ENCODE results near the gene ISL2. TPM values are rescaled to one million over a fixed set of nuclear protein-coding genes. Genes with fewer than 3 reads are reported as not detected.

Gene ISL2
- total RNA-seq, 2 donors from 2014 or later = 0.51 to 0.66 TPM

- Histone ChIP-seq H3K4me1 (ENCODE audit: control insufficient read depth, insufficient read depth, low read length) (no peaks in the 10 kb centered on the region), H3K27me3 (ENCODE audit: control insufficient read depth, insufficient read depth, low read length, poor library complexity, severe bottlenecking) (peaks cover 82% of the 10 kb centered on the region), H3K9me3 (ENCODE audit: control insufficient read depth, low read length) (no peaks in the 10 kb centered on the region), H3K36me3 (ENCODE audit: control insufficient read depth, insufficient read depth, low read length) (no peaks in the 10 kb centered on the region), H3K27ac (ENCODE audit: low read depth, low read length) (no peak overlapping the region), H3K9ac (ENCODE audit: extremely low read depth, low read length, poor library complexity, severe bottlenecking) (no peak overlapping the region), H3K4me3 (ENCODE audit: low read length) (no peak overlapping the region)
- H3K27me3 Mint-ChIP-seq (ENCODE audit: insufficient read depth) = peaks cover 70% of the 10 kb centered on the region
- no peak overlapping the region for H3K27ac Mint-ChIP-seq
- no peaks in the 10 kb centered on the region for H3K9me3 Mint-ChIP-seq
- no peak overlapping the region for H3K4me3 Mint-ChIP-seq
- DNase-seq = no peak
- peaks cover 14% of the 10 kb centered on the region for H3K4me1 Mint-ChIP-seq
- WGBS, 2 experiments (ENCODE audit: insufficient coverage in 1 of 2, insufficient read length in 1 of 2) = no CpG with 5 or more reads among the region's 1 CpG
- no peak for TF ChIP-seq CTCF (conservative IDR thresholded peaks at IDR 0.05)
- H3K36me3 Mint-ChIP-seq (ENCODE audit: low read depth) = no peaks in the 10 kb centered on the region
Measured at GRCh38 chr15:76349301-76350070, 12.9 kb downstream of the ISL2 start.

DNA sequence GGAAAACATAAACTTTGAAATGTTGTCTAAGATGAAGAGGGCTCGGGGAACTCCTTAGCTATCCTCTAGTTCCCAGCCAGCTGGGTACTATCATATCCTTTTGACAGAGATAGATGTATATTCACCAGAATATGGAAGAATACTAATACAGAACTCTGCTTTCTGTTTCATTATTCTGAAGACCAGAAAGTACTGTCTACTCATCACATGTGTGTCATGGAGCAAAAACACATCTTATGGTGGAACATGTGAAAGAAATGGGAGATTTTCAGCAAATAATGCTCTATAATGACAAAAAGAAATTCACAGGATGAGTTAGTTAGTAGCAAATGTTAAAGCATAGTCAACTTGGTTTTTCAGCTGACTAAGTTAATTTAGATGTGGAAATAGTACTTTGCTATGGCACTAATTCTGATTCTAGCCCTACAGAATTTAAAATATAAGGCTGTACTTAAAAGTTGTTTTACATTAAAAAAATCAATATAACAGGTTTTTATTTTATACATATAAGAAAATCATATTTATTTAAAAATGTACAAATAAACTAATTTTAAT, 16.5 kb downstream of the ISL2 start:
- H3K4me1 ChIP-seq (ENCODE audit: control insufficient read depth, insufficient read depth, low read length) = peaks cover 15% of the 10 kb centered on the region
- 100% methylated on average over 1 of the region's 1 CpG; no CpG with 5 or more reads in 1 of the 2 experiments for WGBS, 2 experiments (ENCODE audit: insufficient coverage in 1 of 2, insufficient read length in 1 of 2)
- no peak overlapping the region for H3K27ac ChIP-seq (ENCODE audit: low read depth, low read length)
- no peaks in the 10 kb centered on the region for H3K9me3 ChIP-seq (ENCODE audit: control insufficient read depth, low read length)
- TF ChIP-seq CTCF (conservative IDR thresholded peaks at IDR 0.05) = no peak
- H3K36me3 ChIP-seq (ENCODE audit: control insufficient read depth, insufficient read depth, low read length) = no peaks in the 10 kb centered on the region
- H3K27me3 ChIP-seq (ENCODE audit: control insufficient read depth, insufficient read depth, low read length, poor library complexity, severe bottlenecking) = peaks cover 46% of the 10 kb centered on the region
- H3K4me3 ChIP-seq (ENCODE audit: low read length) = no peak overlapping the region
- Mint-ChIP-seq H3K27ac (no peak overlapping the region), H3K4me3 (no peak overlapping the region), H3K4me1 (peaks cover 22% of the 10 kb centered on the region), H3K27me3 (ENCODE audit: insufficient read depth) (peaks cover 42% of the 10 kb centered on the region), H3K9me3 (no peaks in the 10 kb centered on the region), H3K36me3 (ENCODE audit: low read depth) (no peaks in the 10 kb centered on the region)
- no peak overlapping the region for H3K9ac ChIP-seq (ENCODE audit: extremely low read depth, low read length, poor library complexity, severe bottlenecking)
- no peak for DNase-seq

- H3K4me3 ChIP-seq (ENCODE audit: low read length) = no peak overlapping the region
- H3K27me3 ChIP-seq (ENCODE audit: control insufficient read depth, insufficient read depth, low read length, poor library complexity, severe bottlenecking) = peaks cover 38% of the 10 kb centered on the region
- 90 to 100% methylated on average over 3 to 10 of the region's 10 CpGs for WGBS, 2 experiments (ENCODE audit: insufficient coverage in 1 of 2, insufficient read length in 1 of 2)
- H3K9me3 ChIP-seq (ENCODE audit: control insufficient read depth, low read length) = no peaks in the 10 kb centered on the region
- peaks cover 37% of the 10 kb centered on the region for H3K27me3 Mint-ChIP-seq (ENCODE audit: insufficient read depth)
- H3K36me3 Mint-ChIP-seq (ENCODE audit: low read depth) = no peaks in the 10 kb centered on the region
- H3K9me3 Mint-ChIP-seq = no peaks in the 10 kb centered on the region
- H3K4me3 Mint-ChIP-seq = no peak overlapping the region
- H3K4me1 ChIP-seq (ENCODE audit: control insufficient read depth, insufficient read depth, low read length) = peaks cover 15% of the 10 kb centered on the region
- no peaks in the 10 kb centered on the region for H3K36me3 ChIP-seq (ENCODE audit: control insufficient read depth, insufficient read depth, low read length)
- H3K27ac Mint-ChIP-seq = no peak overlapping the region
- H3K9ac ChIP-seq (ENCODE audit: extremely low read depth, low read length, poor library complexity, severe bottlenecking) = no peak overlapping the region
- H3K27ac ChIP-seq (ENCODE audit: low read depth, low read length) = no peak overlapping the region
- TF ChIP-seq CTCF (conservative IDR thresholded peaks at IDR 0.05) = no peak
- H3K4me1 Mint-ChIP-seq = peaks cover 22% of the 10 kb centered on the region
- DNase-seq = no peak
Measured at GRCh38 chr15:76353903-76354302, 17.3 kb downstream of the ISL2 start.

Measured in endodermal cell (in vitro differentiated cells).